H1 (cell line): ENCODE results near the gene PARD3. TPM values are rescaled to one million over a fixed set of nuclear protein-coding genes. Genes with fewer than 3 reads are reported as not detected.
A peak's percentile ranks its signal among the peaks of the same experiment; 100 is the strongest.

Source experiments
- CTCF ChIA-PET: fragments of 300-600 bp; sonication (Branson Sonifier 250); formaldehyde crosslinking; loops from one replicate; lab custom pipeline; 2021; ENCODE audit not compliant: partially characterized antibody; lab: Charles Lee
- POLR2A ChIA-PET: fragments of 300-600 bp; sonication (Branson Sonifier 250); formaldehyde crosslinking; loops from one replicate; lab custom pipeline; 2021; ENCODE audit warnings: inconsistent platforms; ENCODE audit not compliant: partially characterized antibody; lab: Charles Lee
- DNase-seq, 2 experiments: peaks; one replicate each; pipeline versions ENCODE4 v3.0.0 to v3.0.0-alpha.2; 2010 to 2022; ENCODE audit warnings: low spot score in 2 of 2, low read depth in 1 of 2, mixed read lengths in 1 of 2
- FAIRE-seq: peaks from 2 replicates; lab custom pipeline; 2011; peaks lifted over from hg19 to GRCh38; lab: Jason Lieb, UNC
- H2AFZ ChIP-seq: 2 replicates; pipeline ENCODE4 v1.8.1; 2012; ENCODE audit warnings: low read length, inconsistent platforms
- H2AK5ac ChIP-seq: 2 replicates; pipeline ENCODE4 v1.6.1; 2013; ENCODE audit warnings: low read depth, low read length
- H2BK120ac ChIP-seq: replicated peaks from 2 replicates; pipeline ENCODE3; 2013; ENCODE audit warnings: low read depth, low read length, inconsistent platforms
- H2BK12ac ChIP-seq: 2 replicates; pipeline ENCODE4 v1.6.1; 2013; ENCODE audit warnings: low read depth, low read length
- H2BK15ac ChIP-seq: 2 replicates; pipeline ENCODE4 v1.6.1; 2013; ENCODE audit warnings: low read length
- H2BK20ac ChIP-seq: 2 replicates; pipeline ENCODE4 v1.6.1; 2013; ENCODE audit warnings: low read length
- H2BK5ac ChIP-seq: 2 replicates; pipeline ENCODE4 v1.6.1; 2013; ENCODE audit warnings: low read depth, low read length
- H3K14ac ChIP-seq: 2 replicates; pipeline ENCODE4 v1.6.1; 2013; ENCODE audit warnings: inconsistent platforms; ENCODE audit not compliant: insufficient read length
- H3K18ac ChIP-seq: 2 replicates; pipeline ENCODE4 v1.6.1; 2013; ENCODE audit warnings: low read length; ENCODE audit errors: extremely low read depth
- H3K23ac ChIP-seq: 2 replicates; pipeline ENCODE4 v1.6.1; 2013; ENCODE audit warnings: inconsistent platforms; ENCODE audit not compliant: insufficient read length
- H3K23me2 ChIP-seq: 2 replicates; pipeline ENCODE4 v1.6.1; 2013; ENCODE audit warnings: low read depth, low read length
- H3K27ac ChIP-seq: 2 replicates; pipeline ENCODE4 v1.6.1; 2011; ENCODE audit warnings: low read depth, low read length, inconsistent platforms
- H3K27me3 ChIP-seq, 4 experiments: replicated peaks in 1 of 4; 1 replicate in 1 of 4; 2 replicates in 3 of 4; pipeline versions ENCODE4 v1.6.1 to v1.8.1; 2011 to 2013; ENCODE audit warnings: low read length in 3 of 4, mild to moderate bottlenecking in 3 of 4, inconsistent platforms in 2 of 4, mixed read lengths in 2 of 4, moderate library complexity in 1 of 4; ENCODE audit not compliant: control insufficient read depth in 3 of 4, insufficient read depth in 3 of 4; ENCODE audit errors: extremely low read depth in 1 of 4
- H3K36me3 ChIP-seq, 4 experiments: 2 replicates each; pipeline versions ENCODE4 v1.6.1 to v1.8.1; 2011 to 2013; ENCODE audit warnings: mild to moderate bottlenecking in 4 of 4, low read length in 3 of 4, moderate library complexity in 2 of 4, control low read depth in 1 of 4, inconsistent platforms in 1 of 4; ENCODE audit not compliant: insufficient read depth in 4 of 4, control insufficient read depth in 2 of 4
- H3K4ac ChIP-seq: replicated peaks from 2 replicates; pipeline ENCODE3; 2013; ENCODE audit warnings: low read length, low read depth, mixed read lengths, inconsistent platforms; ENCODE audit not compliant: insufficient read length
- H3K4me1 ChIP-seq, 4 experiments: replicated peaks in 1 of 4; 1 replicate in 1 of 4; 2 replicates in 3 of 4; pipeline versions ENCODE4 v1.6.1 to v1.8.1; 2011 to 2013; ENCODE audit warnings: low read length in 3 of 4, inconsistent platforms in 2 of 4, mixed read lengths in 1 of 4; ENCODE audit not compliant: insufficient read depth in 4 of 4, control insufficient read depth in 3 of 4
- H3K4me2 ChIP-seq, 2 experiments: 2 replicates each; pipeline versions ENCODE4 v1.6.1 to v1.8.1; 2011 to 2013; ENCODE audit warnings: low read depth in 2 of 2, low read length in 2 of 2, control low read depth in 1 of 2, inconsistent platforms in 1 of 2, mild to moderate bottlenecking in 1 of 2; ENCODE audit not compliant: insufficient read depth in 1 of 2
- H3K4me3 ChIP-seq, 4 experiments: fragments of 200-600, 300-600 bp in 1 of 4; sonication (generic), shearing (Covaris generic), sonication (Bioruptor Twin) in 1 of 4; 2 replicates each; pipeline versions ENCODE4 v1.5.1 to v1.8.1; 2011 to 2016; ENCODE audit warnings: low read length in 4 of 4, low read depth in 3 of 4, control low read depth in 2 of 4, inconsistent platforms in 2 of 4, mild to moderate bottlenecking in 2 of 4, mixed read lengths in 1 of 4, moderate library complexity in 1 of 4; ENCODE audit not compliant: insufficient read depth in 2 of 4; ENCODE audit errors: extremely low read depth in 1 of 4
- H3K56ac ChIP-seq: replicated peaks from 2 replicates; pipeline ENCODE3; 2013; ENCODE audit warnings: low read depth, mild to moderate bottlenecking, mixed read lengths, low read length, inconsistent platforms; ENCODE audit not compliant: insufficient read length
- H3K79me1 ChIP-seq: 2 replicates; pipeline ENCODE4 v1.6.1; 2013; ENCODE audit warnings: low read depth, low read length, control low read depth
- H3K79me2 ChIP-seq, 2 experiments: 2 replicates each; pipeline versions ENCODE4 v1.6.1 to v1.8.1; 2012 to 2013; ENCODE audit warnings: low read length in 2 of 2, mild to moderate bottlenecking in 2 of 2, inconsistent platforms in 1 of 2; ENCODE audit not compliant: insufficient read depth in 2 of 2, control insufficient read depth in 1 of 2
- H3K9ac ChIP-seq, 4 experiments: replicated peaks in 1 of 4; 1 replicate in 1 of 4; 2 replicates in 3 of 4; pipeline versions ENCODE4 v1.6.1 to v1.8.1; 2011 to 2013; ENCODE audit warnings: low read depth in 3 of 4, low read length in 3 of 4, control low read depth in 2 of 4, mild to moderate bottlenecking in 2 of 4, moderate library complexity in 2 of 4, inconsistent platforms in 1 of 4; ENCODE audit errors: extremely low read depth in 1 of 4
- H3K9me3 ChIP-seq, 2 experiments: 2 replicates each; pipeline versions ENCODE4 v1.6.1 to v1.8.1; 2012 to 2013; ENCODE audit warnings: mild to moderate bottlenecking in 2 of 2, moderate library complexity in 2 of 2, control low read depth in 1 of 2, inconsistent platforms in 1 of 2, low read depth in 1 of 2, low read length in 1 of 2, mixed read lengths in 1 of 2; ENCODE audit not compliant: insufficient read depth in 2 of 2
- H4K20me1 ChIP-seq, 2 experiments: replicated peaks in 1 of 2; 2 replicates each; pipeline versions ENCODE3 to v1.8.1; 2011 to 2013; ENCODE audit warnings: inconsistent platforms in 2 of 2, low read length in 2 of 2, mild to moderate bottlenecking in 1 of 2; ENCODE audit not compliant: insufficient read depth in 2 of 2, control insufficient read depth in 1 of 2
- H4K5ac ChIP-seq: 2 replicates; pipeline ENCODE4 v1.6.1; 2013; ENCODE audit warnings: low read length, low read depth, mixed read lengths, inconsistent platforms; ENCODE audit not compliant: insufficient read length
- H4K8ac ChIP-seq: 2 replicates; pipeline ENCODE4 v1.8.0; 2013; ENCODE audit warnings: mild to moderate bottlenecking, moderate library complexity, low read length, inconsistent platforms; ENCODE audit not compliant: insufficient read depth; ENCODE audit errors: extremely low read depth
- H4K91ac ChIP-seq: replicated peaks from 2 replicates; pipeline ENCODE3; 2013; ENCODE audit warnings: low read length, mixed read lengths, inconsistent platforms; ENCODE audit not compliant: insufficient read length
- BACH1 ChIP-seq: IDR thresholded peaks from 2 replicates; pipeline ENCODE4 v1.6.1; 2012; ENCODE audit warnings: low read length, improper control_type of control experiment
- CREB1 ChIP-seq: IDR thresholded peaks from 2 replicates; pipeline ENCODE4 v1.6.1; 2012; ENCODE audit warnings: inconsistent platforms
- CTCF ChIP-seq, 3 experiments: IDR thresholded peaks; 1 replicate in 2 of 3; 2 replicates in 1 of 3; pipeline versions ENCODE4 v1.5.1 to v1.6.1; 2011; ENCODE audit warnings: low read length in 3 of 3, mild to moderate bottlenecking in 3 of 3, inconsistent platforms in 2 of 3, low read depth in 1 of 3, moderate library complexity in 1 of 3; ENCODE audit not compliant: insufficient read depth in 1 of 3; ENCODE audit errors: control extremely low read depth in 1 of 3
- GABPA ChIP-seq: IDR thresholded peaks from 2 replicates; pipeline ENCODE4 v1.6.1; 2011; ENCODE audit warnings: mild to moderate bottlenecking, low read length, moderate library complexity, borderline replicate concordance; ENCODE audit not compliant: insufficient read depth
- HDAC6 ChIP-seq: IDR thresholded peaks from one replicate; pipeline ENCODE4 v1.7.1; 2012; ENCODE audit warnings: low read depth, mild to moderate bottlenecking, inconsistent platforms, low read length, moderate library complexity
- JUND ChIP-seq: IDR thresholded peaks from 2 replicates; pipeline ENCODE4 v1.6.1; 2011; ENCODE audit warnings: mild to moderate bottlenecking, improper control_type of control experiment, low read length
- POLR2A ChIP-seq, 2 experiments: IDR thresholded peaks; 1 replicate in 1 of 2; 2 replicates in 1 of 2; pipeline ENCODE4 v1.6.1; 2011; ENCODE audit warnings: low read depth in 2 of 2, low read length in 2 of 2, mild to moderate bottlenecking in 2 of 2; ENCODE audit errors: control extremely low read depth in 1 of 2
- RNF2 ChIP-seq: fragments of 200-900, 300-1000 bp; sonication (generic); IDR thresholded peaks from 2 replicates; pipeline ENCODE4 v1.7.1; 2016; ENCODE audit warnings: borderline replicate concordance, low read depth, mild to moderate bottlenecking, antibody characterized with exemption, low read length; ENCODE audit not compliant: poor library complexity, severe bottlenecking; ENCODE audit errors: missing control alignments
- SIN3A ChIP-seq, 2 experiments: IDR thresholded peaks in 1 of 2; conservative IDR thresholded peaks in 1 of 2; 2 replicates each; pipeline ENCODE4 v1.6.1; 2011 to 2012; ENCODE audit warnings: low read length in 2 of 2, improper control_type of control experiment in 1 of 2, low read depth in 1 of 2, mild to moderate bottlenecking in 1 of 2
- SIRT6 ChIP-seq: IDR thresholded peaks from one replicate; pipeline ENCODE4 v1.7.1; 2012; ENCODE audit warnings: low read length, inconsistent platforms
- SP4 ChIP-seq: IDR thresholded peaks from 2 replicates; pipeline ENCODE4 v1.6.1; 2012; ENCODE audit warnings: low read length, inconsistent platforms
- TCF12 ChIP-seq: IDR thresholded peaks from 2 replicates; pipeline ENCODE4 v1.6.1; 2011; ENCODE audit warnings: low read depth, mild to moderate bottlenecking, low read length
- WGBS, 2 experiments: shearing (Covaris generic) in 1 of 2; methylation state at CpG; one replicate each; pipeline versions ENCODE4 v1.1.6 to v1.1.7; 2013 to 2015; ENCODE audit warnings: low lambda C conversion rate in 2 of 2, mixed read lengths in 2 of 2, inconsistent platforms in 1 of 2, low coverage in 1 of 2, missing lambda C conversion rate in 1 of 2; ENCODE audit not compliant: insufficient replicate concordance in 2 of 2, insufficient coverage in 1 of 2, insufficient read length in 1 of 2; ENCODE audit errors: extremely low coverage in 1 of 2, missing lambda C conversion rate in 1 of 2; 5-methylcytosine and 5-hydroxymethylcytosine counted together
- polyA plus RNA-seq, 7 experiments: library from polyadenylated mRNA; depleted of rRNA in 3 of 7; stranded (reverse) in 5 of 7; unstranded in 2 of 7; fragments of >200 nt in 5 of 7; fragments of 200-250 nt in 2 of 7; gene quantifications; 1 replicate in 5 of 7; 2 replicates in 1 of 7; 4 replicates in 1 of 7; pipeline versions ENCODE4 v1.2.1 to v1.2.3, GENCODE V29; 2011 to 2013; ENCODE audit warnings: missing spikeins in 2 of 7, mixed read lengths in 2 of 7
- total RNA-seq: library from RNA; stranded (reverse); fragmentation: NEBNext Ultra II Directional; extraction: Animal tissue kit (Norgen Biotek cat#: 25700); gene quantifications from 2 replicates; pipeline ENCODE4 v1.2.1, GENCODE V29; 2021

Gene PARD3
- total and polyA plus RNA-seq, 2 of the 8 experiments (the other 6 are each of a cell fraction or from before 2014, with no cell fraction given), result 19.7 to 49.1 TPM

GRCh38 chr10:34792881-34793280 lies 22.2 kb downstream of the PARD3 start:
- CTCF ChIA-PET, result interaction anchor here (0.6 to 4.0 kb wide), 7 partner anchors 17 to 627 kb away, joined by 3 to 12 read pairs (median 3); no protein-coding TSS in a partner anchor
- no peak for TF ChIP-seq BACH1
- no peak for TF ChIP-seq JUND
- TF ChIP-seq SIRT6, result no peak
- no peak for TF ChIP-seq CREB1
- no peak for TF ChIP-seq SP4
- TF ChIP-seq RNF2, result no peak
- TF ChIP-seq SIN3A (conservative IDR thresholded peaks at IDR 0.05 in 1 of 2, IDR thresholded peaks at IDR 0.05 in 1 of 2; ENCODE audit: low read depth in 1 of 2, low read length in 2 of 2), result no peak
- TF ChIP-seq CTCF (IDR thresholded peaks at IDR 0.05; ENCODE audit: control extremely low read depth in 1 of 3, insufficient read depth in 1 of 3, low read depth in 1 of 3, low read length in 3 of 3), result no peak
- TF ChIP-seq POLR2A (IDR thresholded peaks at IDR 0.05; ENCODE audit: control extremely low read depth in 1 of 2, low read depth in 2 of 2, low read length in 2 of 2), result no peak
- TF ChIP-seq HDAC6, result no peak
- TF ChIP-seq GABPA, result no peak
- no peak for TF ChIP-seq TCF12

More at GRCh38 chr10:34792881-34793280, 22.2 kb downstream of the PARD3 start:
- H3K14ac ChIP-seq, result no peak overlapping the region
- no peak overlapping the region for H3K18ac ChIP-seq
- no peaks in the 10 kb centered on the region for H3K27me3 ChIP-seq
- H2BK120ac ChIP-seq, result no peak overlapping the region
- H2BK5ac ChIP-seq, result 0 out of 2 replicates have a peak overlapping the region, but pooled peaks have one; percentile 16
- H2BK15ac ChIP-seq, result no peak overlapping the region
- H3K9ac ChIP-seq, result no peak overlapping the region
- H2AFZ ChIP-seq, result no peak overlapping the region
- H3K4me3 ChIP-seq, result no peak overlapping the region
- peaks cover 21% of the 10 kb centered on the region for H3K79me1 ChIP-seq
- H3K4me1 ChIP-seq, result peaks cover 0 to 7% (median 2%) of the 10 kb centered on the region in 4 experiments; a peak in 1 of 7 replicates
- H3K79me2 ChIP-seq, result peaks cover 5 to 99% of the 10 kb centered on the region in 2 experiments
- H3K23me2 ChIP-seq, result no peaks in the 10 kb centered on the region
- no peak overlapping the region for H4K5ac ChIP-seq
- no peaks in the 10 kb centered on the region for H3K9me3 ChIP-seq
- H4K8ac ChIP-seq, result no peak overlapping the region
- H4K91ac ChIP-seq, result no peak overlapping the region
- WGBS, 2 experiments, result 75% methylated on average over 7 of the region's 7 CpGs; no CpG with 5 or more reads in 1 of the 2 experiments
- H3K4ac ChIP-seq, result no peak overlapping the region
- H2BK12ac ChIP-seq, result no peak overlapping the region
- H2AK5ac ChIP-seq, result 0 out of 2 replicates have a peak overlapping the region, but pooled peaks have one; percentile 61
- no peak overlapping the region for H2BK20ac ChIP-seq
- no peak overlapping the region for H3K23ac ChIP-seq
- H3K27ac ChIP-seq, result no peak overlapping the region
- DNase-seq, result no peak
- no peak overlapping the region for H3K56ac ChIP-seq
- POLR2A ChIA-PET, result interaction anchor here (0.9 kb wide), 1 partner anchor 11 kb away, joined by 3 read pairs; no protein-coding TSS in a partner anchor
- H4K20me1 ChIP-seq, result peaks cover 2 to 20% of the 10 kb centered on the region in 2 experiments
- no peak overlapping the region for H3K4me2 ChIP-seq
- no peaks in the 10 kb centered on the region; a peak in 1 of 8 replicates for H3K36me3 ChIP-seq
- no peak for FAIRE-seq
